HEK293 (cell line): Measurements from ENCODE around the gene EXOC2.

Experiments
- CTCF ChIA-PET: fragments of 350-600 bp; formaldehyde crosslinking; extraction: SDS; loops from one replicate; lab custom pipeline; 2021; ENCODE audit warnings: antibody characterized with exemption; lab: Yijun Ruan, JAX
- POLR2A ChIA-PET: fragments of 300-600 bp; formaldehyde crosslinking; extraction: SDS; loops from one replicate; lab custom pipeline; 2020; ENCODE audit warnings: antibody characterized with exemption, inconsistent platforms; lab: Yijun Ruan, JAX
- H3K27ac ChIP-seq: fragments of 200-500 bp; sonication (Bioruptor generic); 2 replicates; pipeline ENCODE4 v1.5.1; 2014; ENCODE audit warnings: low read depth, low read length, control low read depth, inconsistent platforms; ENCODE audit errors: extremely low read depth
- H3K36me3 ChIP-seq, 2 experiments: fragments of 200-500 bp in 1 of 2; sonication (Bioruptor generic) in 1 of 2; 1 replicate in 1 of 2; 2 replicates in 1 of 2; pipeline ENCODE4 v1.5.1; 2014 to 2017; ENCODE audit warnings: inconsistent platforms in 2 of 2, low read length in 2 of 2; ENCODE audit not compliant: control insufficient read depth in 2 of 2, insufficient read depth in 1 of 2
- H3K4me1 ChIP-seq: fragments of 200-500 bp; sonication (Bioruptor generic); 2 replicates; pipeline ENCODE4 v1.5.1; 2014; ENCODE audit warnings: mild to moderate bottlenecking, low read length, inconsistent platforms; ENCODE audit not compliant: control insufficient read depth, insufficient read depth
- H3K4me3 ChIP-seq: 2 replicates; pipeline ENCODE4 v1.5.1; 2011; ENCODE audit warnings: low read depth, mild to moderate bottlenecking, control low read depth, low read length, moderate library complexity
- H3K9me3 ChIP-seq: fragments of 200-500 bp; sonication (Bioruptor generic); 2 replicates; pipeline ENCODE4 v1.5.1; 2014; ENCODE audit warnings: low read depth, low read length, inconsistent platforms; ENCODE audit not compliant: control insufficient read depth, insufficient read depth
- GLIS1 ChIP-seq: fragments of 450-650 bp; formaldehyde crosslinking; IDR thresholded peaks from 2 replicates; pipeline ENCODE4 v1.5.1; 2016; ENCODE audit warnings: missing biosample characterization, missing genetic modification characterization
- HIC1 ChIP-seq: fragments of 450-650 bp; formaldehyde crosslinking; IDR thresholded peaks from 2 replicates; pipeline ENCODE4 v1.5.1; 2016; ENCODE audit warnings: missing biosample characterization, missing genetic modification characterization
- HOXD13 ChIP-seq: sonication (generic); formaldehyde crosslinking; IDR thresholded peaks from 2 replicates; pipeline ENCODE4 v1.8.0; 2022; ENCODE audit warnings: missing genetic modification reagents, borderline replicate concordance
- KLF1 ChIP-seq: fragments of 450-650 bp; formaldehyde crosslinking; IDR thresholded peaks from 2 replicates; pipeline ENCODE4 v1.5.1; 2016; ENCODE audit warnings: missing biosample characterization, missing genetic modification characterization
- PRDM2 ChIP-seq: fragments of 450-650 bp; formaldehyde crosslinking; IDR thresholded peaks from 2 replicates; pipeline ENCODE4 v1.5.1; 2016; ENCODE audit warnings: missing biosample characterization, missing genetic modification characterization, borderline replicate concordance
- TSHZ1 ChIP-seq: fragments of 450-650 bp; formaldehyde crosslinking; IDR thresholded peaks from 2 replicates; pipeline ENCODE4 v1.5.1; 2016; ENCODE audit warnings: missing biosample characterization, missing genetic modification characterization, borderline replicate concordance
- ZNF223 ChIP-seq: fragments of 450-650 bp; formaldehyde crosslinking; IDR thresholded peaks from 2 replicates; pipeline ENCODE4 v1.5.1; 2016; ENCODE audit warnings: missing biosample characterization, missing genetic modification characterization
- ZNF266 ChIP-seq: fragments of 450-650 bp; formaldehyde crosslinking; IDR thresholded peaks from 2 replicates; pipeline ENCODE4 v1.5.1; 2016; ENCODE audit warnings: missing biosample characterization, missing genetic modification characterization, low read depth
- ZNF311 ChIP-seq: fragments of 450-650 bp; formaldehyde crosslinking; IDR thresholded peaks from 2 replicates; pipeline ENCODE4 v1.5.1; 2017; ENCODE audit warnings: missing biosample characterization, missing genetic modification characterization, borderline replicate concordance
- ZNF335 ChIP-seq: fragments of 450-650 bp; formaldehyde crosslinking; conservative IDR thresholded peaks from 2 replicates; pipeline ENCODE4 v1.5.1; 2016; ENCODE audit warnings: missing biosample characterization, missing genetic modification characterization
- ZNF362 ChIP-seq: fragments of 450-650 bp; formaldehyde crosslinking; IDR thresholded peaks from 2 replicates; pipeline ENCODE4 v1.5.1; 2016; ENCODE audit warnings: missing biosample characterization, missing genetic modification characterization
- ZNF404 ChIP-seq: fragments of 450-650 bp; formaldehyde crosslinking; IDR thresholded peaks from 2 replicates; pipeline ENCODE4 v1.5.1; 2017; ENCODE audit warnings: missing biosample characterization, missing genetic modification characterization
- ZNF473 ChIP-seq: fragments of 450-650 bp; formaldehyde crosslinking; IDR thresholded peaks from 2 replicates; pipeline ENCODE4 v1.5.1; 2017; ENCODE audit warnings: missing biosample characterization, missing genetic modification characterization
- ZNF501 ChIP-seq: fragments of 450-650 bp; formaldehyde crosslinking; IDR thresholded peaks from 2 replicates; pipeline ENCODE4 v1.5.1; 2016; ENCODE audit warnings: missing biosample characterization, missing genetic modification characterization
- ZNF585B ChIP-seq: fragments of 450-650 bp; formaldehyde crosslinking; IDR thresholded peaks from 2 replicates; pipeline ENCODE4 v1.5.1; 2016; ENCODE audit warnings: missing biosample characterization, missing genetic modification characterization
- ZNF621 ChIP-seq: fragments of 450-650 bp; formaldehyde crosslinking; IDR thresholded peaks from 2 replicates; pipeline ENCODE4 v1.5.1; 2017; ENCODE audit warnings: missing biosample characterization, missing genetic modification characterization

Gene EXOC2

GRCh38 chr6:611928-612327, 81.0 kb downstream of the EXOC2 start (continued):
- TF ChIP-seq TSHZ1 (tag by site-specific recombination) (no peak), ZNF473 (tag by site-specific recombination) (no peak), ZNF585B (no peak), ZNF621 (tag by site-specific recombination) (no peak)

- Histone ChIP-seq H3K27ac (no peak overlapping the region), H3K4me3 (no peak overlapping the region), H3K36me3 (peaks cover 3 to 22% of the 10 kb centered on the region in 2 experiments; a peak in 2 of 3 replicates), H3K4me1 (no peaks in the 10 kb centered on the region), H3K9me3 (no peaks in the 10 kb centered on the region)
- TF ChIP-seq PRDM2 (tag by site-specific recombination) (no peak), GLIS1 (no peak), KLF1 (no peak), ZNF362 (tag by site-specific recombination) (no peak), ZNF335 (tag by site-specific recombination) (no peak), ZNF501 (tag by site-specific recombination) (no peak), HIC1 (tag by site-specific recombination) (no peak), ZNF311 (tag by site-specific recombination) (no peak), ZNF404 (tag by site-specific recombination) (no peak), HOXD13 (CRISPR knock-in tag) (no peak), ZNF266 (tag by site-specific recombination) (no peak), ZNF223 (no peak)
- ChIA-PET POLR2A (no interaction called here), CTCF (interaction anchor here (0.7 kb wide), 1 partner anchor 11 kb away, joined by 3 read pairs; no protein-coding TSS in a partner anchor)
These were observed 82.1 kb downstream of the EXOC2 start for GRCh38 chr6:610882-611281.
